HG02973 (cell line): ENCODE data around the gene GAGE10.
"Not testable (repeated sequence)": the region's sequence is repeated elsewhere in the genome, so short reads cannot be mapped to it uniquely, and the experiment has no call there.

Source experiments
- ATAC-seq: cut with Tn5 transposase; IDR thresholded peaks from one replicate; pipeline ENCODE4 v1.9.1; 2021; ENCODE audit warnings: moderate library complexity; ENCODE audit not compliant: unreplicated experiment

GAGE10 gene

DNA sequence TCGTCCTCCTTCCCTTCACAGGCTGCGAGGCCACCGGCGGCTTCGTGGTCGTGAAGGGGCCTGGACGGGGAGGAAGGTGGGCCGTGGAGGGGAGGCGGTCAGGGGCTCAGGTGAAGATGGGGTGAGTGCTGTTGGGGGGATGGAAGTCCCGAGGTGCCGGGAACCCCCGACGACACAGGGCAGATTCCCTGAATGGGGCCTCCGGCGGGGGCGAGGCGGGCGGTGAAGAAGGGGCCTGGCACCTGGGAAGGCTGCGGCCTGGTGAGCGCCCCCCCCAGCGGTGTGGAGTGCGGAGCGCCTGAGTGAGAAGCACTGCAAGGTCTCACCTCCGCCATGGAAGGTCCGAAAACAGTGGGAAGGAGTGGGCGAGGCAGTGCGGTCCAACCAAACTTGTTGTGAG lies 18.8 kb downstream of the GAGE10 start:
- ATAC-seq, result not testable (repeated sequence)

DNA sequence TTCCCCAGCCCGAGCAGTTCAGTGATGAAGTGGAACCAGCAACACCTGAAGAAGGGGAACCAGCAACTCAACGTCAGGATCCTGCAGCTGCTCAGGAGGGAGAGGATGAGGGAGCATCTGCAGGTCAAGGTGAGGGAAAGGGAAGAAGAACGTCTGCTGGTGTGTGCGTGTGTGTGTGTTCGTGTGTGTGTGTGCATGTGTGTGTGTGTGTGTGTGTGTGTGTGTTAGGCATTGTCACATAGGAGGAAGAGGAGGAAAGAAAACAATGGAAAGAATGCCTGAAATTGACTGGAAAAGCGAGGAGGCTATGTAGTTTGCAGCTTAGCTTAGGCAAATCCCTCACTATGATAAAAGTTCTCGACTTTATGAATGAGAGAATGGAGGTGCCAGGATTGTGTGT lies 20.3 kb downstream of the GAGE10 start:
- ATAC-seq, result not testable (repeated sequence)

DNA sequence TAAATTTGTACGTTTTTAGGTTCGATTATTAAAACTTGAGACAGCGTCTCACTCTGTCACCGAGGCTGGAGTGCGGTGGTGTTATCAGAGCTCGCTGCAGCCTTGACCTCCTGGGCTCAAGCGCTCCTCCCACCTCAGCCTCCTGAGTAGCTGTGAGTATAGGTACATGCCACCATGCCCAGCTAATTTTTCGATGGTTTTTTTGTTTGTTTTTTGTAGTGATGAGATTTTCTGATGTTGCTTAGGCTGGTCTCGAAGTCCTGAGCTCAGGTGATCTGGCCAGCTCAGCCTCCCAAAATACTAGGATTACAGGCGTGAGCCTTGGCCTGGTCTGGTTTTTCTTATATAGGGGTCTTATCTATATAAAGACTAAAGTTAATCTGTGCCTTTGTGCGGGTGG lies 27.0 kb downstream of the GAGE10 start:
- ATAC-seq, result not testable (repeated sequence)

- not testable (repeated sequence) for ATAC-seq
Measured at GRCh38 chrX:49331282-49331681, 27.8 kb downstream of the GAGE10 start, which contains the start of gene GAGE13. TSS of gene GAGE13 (plus strand) at chrX:49331582. CDS start at chrX:49332738, 1,156 bp downstream.

- not testable (repeated sequence) for ATAC-seq
Measured at GRCh38 chrX:49331841-49332240, 28.4 kb downstream of the GAGE10 start.

- not testable (repeated sequence) for ATAC-seq
Measured at GRCh38 chrX:49341449-49341848, 38.0 kb downstream of the GAGE10 start.

DNA sequence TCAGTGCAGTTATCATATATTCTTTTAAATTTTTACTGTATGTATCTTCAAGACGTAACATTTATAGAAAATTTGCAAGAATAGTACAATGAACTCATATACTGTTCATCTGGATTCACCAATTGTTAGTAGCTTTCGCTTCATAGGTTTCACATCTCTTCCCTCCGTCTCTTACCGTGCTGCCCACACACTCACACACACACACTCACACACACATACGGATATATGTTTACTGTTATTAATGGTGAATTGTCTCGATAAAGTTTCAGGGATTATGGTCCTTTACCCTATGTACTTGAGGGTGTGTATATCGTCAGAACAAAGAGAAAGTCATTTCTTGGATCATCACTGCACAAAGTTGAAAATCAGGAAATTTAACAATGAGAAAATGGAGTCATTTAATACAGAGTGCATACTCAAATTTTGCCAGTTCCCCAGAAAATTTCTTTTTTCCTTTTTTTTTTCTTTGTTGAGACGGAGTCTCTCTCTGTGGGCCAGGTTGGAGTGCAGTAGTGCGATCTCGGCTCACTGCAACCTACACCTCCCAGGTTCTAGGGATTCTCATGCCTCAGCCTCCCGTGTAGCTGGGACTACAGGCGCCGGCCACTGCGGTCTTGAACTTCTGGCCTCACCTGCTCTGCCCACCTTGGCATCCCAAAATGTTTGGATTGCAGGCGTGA lies 41.2 kb downstream of the GAGE10 start:
- not testable (repeated sequence) for ATAC-seq

GRCh38 chrX:49345402-49345801 lies 42.0 kb downstream of the GAGE10 start:
- ATAC-seq, result not testable (repeated sequence)

- ATAC-seq, result not testable (repeated sequence)
Measured at GRCh38 chrX:49346150-49346549, 42.7 kb downstream of the GAGE10 start.
